CD1c-positive myeloid dendritic cell (primary cell): ENCODE measurements around the gene PDE11A.
"Not testable (repeated sequence)": the region's sequence is repeated elsewhere in the genome, so short reads cannot be mapped to it uniquely, and the experiment has no call there.

Experiments
- DNase-seq: peaks from one replicate; pipeline ENCODE4 v3.0.0-alpha.2; 2016; ENCODE audit errors: extremely low spot score

Gene PDE11A

DNA sequence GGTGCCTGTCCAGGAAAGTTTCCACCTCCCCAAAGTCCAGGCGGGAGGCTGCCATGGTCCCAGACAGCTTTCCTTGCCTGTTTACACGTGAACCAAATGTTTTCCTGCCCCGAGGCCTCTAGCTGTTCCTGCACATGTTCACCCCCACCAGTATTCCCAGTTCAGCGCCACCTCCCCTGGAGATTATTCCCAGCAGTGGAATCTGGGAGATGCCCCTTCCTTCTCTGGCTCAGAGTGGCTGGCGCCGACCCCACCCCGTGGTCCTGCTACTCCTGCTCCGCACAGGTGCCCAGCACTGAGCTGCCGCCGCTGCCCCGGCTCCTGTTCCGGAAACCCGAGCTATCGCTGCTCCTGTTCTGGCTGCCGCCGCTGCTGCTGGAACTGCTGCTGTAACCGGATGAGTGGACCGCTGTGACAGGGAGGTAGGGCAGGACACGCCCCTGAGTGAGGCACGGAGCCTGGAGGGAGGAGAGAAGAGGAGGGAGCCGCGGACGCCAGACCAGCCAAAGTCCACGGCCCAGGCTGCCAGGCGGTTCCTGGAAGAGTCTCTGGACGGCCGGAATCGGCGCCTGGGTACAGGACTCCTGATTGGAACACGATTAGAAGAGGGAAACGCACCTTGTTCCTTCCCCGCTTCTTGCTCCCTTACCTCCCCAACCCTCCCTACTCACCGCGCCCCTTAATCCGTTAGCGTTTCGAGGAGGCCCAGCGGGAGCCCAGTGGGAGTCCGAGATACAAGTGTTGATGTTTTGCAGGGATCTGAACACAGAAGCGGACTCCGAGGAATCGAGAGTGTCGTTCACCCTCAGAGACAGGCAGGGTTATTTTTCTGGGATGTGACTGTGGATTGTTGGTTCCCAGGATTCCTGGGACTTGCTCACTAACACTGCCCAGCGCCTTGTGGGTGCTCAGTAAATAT is at the start of gene PDE11A:
Gene PDE11A (minus strand): TSS at position 395 of the 919 bp plus-strand sequence. CDS start 340 bp downstream, at position 55.
- peak; percentile 17 for DNase-seq

- DNase-seq, result no peak
Measured at GRCh38 chr2:178119179-178119922, 46.8 kb upstream of the PDE11A start.

- no peak for DNase-seq
Measured at GRCh38 chr2:178117725-178118124, 45.1 kb upstream of the PDE11A start.

DNA sequence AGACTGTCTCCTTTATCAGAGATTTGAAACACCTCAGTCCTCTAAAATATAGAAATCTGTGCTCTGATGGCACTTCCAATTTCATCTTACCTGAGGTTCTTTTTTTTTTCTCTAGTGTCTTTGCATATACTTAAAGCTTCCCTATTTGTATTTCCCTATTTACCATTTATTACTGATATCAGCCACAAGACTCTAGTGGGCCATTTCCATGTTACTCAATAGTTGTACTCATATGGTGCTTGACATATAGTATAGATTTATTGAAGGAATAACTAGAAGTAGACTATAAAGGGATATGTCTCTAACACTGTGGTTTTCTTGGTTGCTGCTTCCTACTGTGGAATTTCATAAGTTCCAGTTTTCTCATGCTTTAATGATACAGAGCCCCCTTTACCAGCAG is 42.7 kb upstream of the PDE11A start:
- DNase-seq, result peak; percentile 8

DNA sequence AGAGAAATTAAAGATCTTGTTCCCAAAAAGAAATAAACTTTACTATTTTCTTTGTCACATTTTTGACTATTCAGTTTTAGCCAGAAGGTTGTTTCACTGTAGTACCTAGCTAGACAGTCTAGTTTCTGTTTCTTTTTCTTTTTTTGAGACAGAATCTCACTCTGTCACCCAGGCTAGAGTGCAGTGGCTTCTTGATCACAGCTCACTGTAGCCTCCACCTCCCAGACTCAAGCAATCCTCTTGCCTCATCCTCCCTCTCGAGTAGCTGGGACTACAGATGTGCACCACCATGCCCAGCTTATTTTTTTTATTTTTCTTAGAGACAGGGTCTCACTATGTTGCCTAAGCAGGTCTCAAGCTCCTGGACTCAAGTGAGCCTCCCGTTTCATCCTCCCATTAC is 41.9 kb upstream of the PDE11A start:
- no peak for DNase-seq

GRCh38 chr2:178112202-178113152 is 39.9 kb upstream of the PDE11A start, which contains the start of gene RBM45:
RBM45 (plus strand) TSS chr2:178112437; CDS start chr2:178112547, 110 bp downstream.
- DNase-seq, result peak; percentile 94

GRCh38 chr2:178111743-178112142 is 39.2 kb upstream of the PDE11A start:
- DNase-seq, result no peak

DNA sequence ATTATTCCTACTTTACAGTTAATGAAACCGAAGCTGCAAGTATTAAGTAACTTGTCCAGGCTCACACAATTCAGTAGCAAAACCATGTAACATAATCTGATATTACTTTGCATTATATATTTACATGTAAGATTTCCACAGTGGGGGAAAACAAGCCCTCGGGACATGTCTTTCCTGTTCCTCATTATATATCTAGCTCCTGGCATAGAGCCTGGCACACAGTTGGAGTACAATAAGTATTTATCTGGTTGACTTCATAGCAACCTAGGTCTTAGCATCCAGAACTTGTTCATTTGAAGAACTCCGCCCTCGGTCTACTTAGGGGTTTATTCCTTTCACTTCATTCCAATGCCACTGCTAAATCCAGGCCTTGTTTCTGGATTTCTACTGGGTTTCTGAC is 38.1 kb upstream of the PDE11A start:
- DNase-seq, result no peak

GRCh38 chr2:178109813-178110212 is 37.2 kb upstream of the PDE11A start:
- DNase-seq, result peak; percentile 61

DNA sequence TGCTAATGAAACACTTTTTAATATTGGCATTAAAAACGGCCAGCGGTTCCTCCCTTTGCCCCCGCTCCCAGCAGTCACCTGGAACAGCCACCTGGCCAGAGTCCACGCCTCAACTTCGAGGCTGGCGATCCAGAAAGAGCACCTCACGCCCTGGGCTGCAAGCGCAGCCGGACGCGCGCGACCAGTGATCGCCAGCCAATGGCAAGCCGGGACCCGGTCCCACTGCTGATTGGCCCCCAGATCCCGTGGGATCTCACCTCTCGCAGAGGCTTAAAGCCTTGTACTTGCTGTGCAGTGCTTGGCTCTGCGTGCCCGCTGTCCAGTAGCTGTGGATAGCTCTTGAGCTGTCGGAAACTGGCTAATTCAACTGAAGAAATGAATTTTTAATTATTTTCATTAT is 35.6 kb upstream of the PDE11A start:
- DNase-seq, result no peak

- DNase-seq, result no peak
Measured at GRCh38 chr2:178106053-178106452, 33.5 kb upstream of the PDE11A start.

- no peak for DNase-seq
Measured at GRCh38 chr2:178105566-178105965, 33.0 kb upstream of the PDE11A start.

GRCh38 chr2:178101321-178102079 is 28.9 kb upstream of the PDE11A start:
- no peak for DNase-seq

DNA sequence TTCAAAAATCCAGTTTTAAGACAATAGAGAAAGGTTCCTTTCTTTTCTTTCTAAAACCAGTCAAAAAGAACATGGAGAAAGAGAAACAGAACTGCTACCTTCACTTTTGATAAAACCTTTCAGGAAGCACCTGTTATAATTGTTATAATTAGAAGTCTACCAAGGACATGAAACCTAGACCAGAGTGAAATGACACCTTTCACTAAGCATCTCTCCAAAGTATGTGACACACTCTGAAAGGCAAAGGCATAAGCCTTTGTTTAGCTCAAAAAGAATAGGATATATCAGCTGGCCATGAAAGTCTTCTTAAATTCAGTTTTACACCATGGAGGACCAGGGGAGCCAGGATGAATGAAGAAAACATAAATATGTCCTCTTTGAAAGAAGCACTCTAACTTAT is 20.9 kb upstream of the PDE11A start:
- DNase-seq, result no peak

- no peak for DNase-seq
Measured at GRCh38 chr2:178088774-178089270, 16.2 kb upstream of the PDE11A start.

GRCh38 chr2:178084273-178084672 is 11.7 kb upstream of the PDE11A start:
- no peak for DNase-seq

DNA sequence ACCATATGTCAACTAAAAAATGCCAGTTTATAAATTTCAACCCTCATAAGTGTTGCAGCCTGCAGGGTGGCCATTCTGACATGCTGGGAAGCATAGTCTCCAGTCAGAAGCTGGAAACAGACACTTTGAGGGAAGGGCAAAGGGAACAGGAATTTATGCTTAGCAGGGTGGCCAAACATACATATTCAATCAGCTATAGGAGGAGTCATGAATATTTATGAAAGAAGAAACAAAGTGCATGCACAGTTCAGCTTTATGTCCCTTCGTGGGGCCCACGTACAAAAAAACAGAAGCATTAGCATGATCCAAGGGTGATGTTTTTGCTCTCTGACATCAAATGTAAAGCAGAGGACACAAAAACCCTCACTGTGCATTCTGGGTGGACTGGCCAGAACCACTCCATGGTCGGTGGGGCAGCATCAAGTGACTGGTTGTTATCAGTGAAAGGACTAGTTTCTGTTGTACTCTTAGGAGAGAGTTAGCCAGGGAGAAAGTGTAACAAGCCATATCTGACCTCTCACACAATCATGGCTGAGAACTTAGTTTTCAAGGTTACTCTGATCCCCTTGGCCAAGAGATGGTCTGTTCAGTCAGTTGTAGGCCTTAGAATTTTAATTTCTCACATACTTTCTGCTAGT is 9.9 kb upstream of the PDE11A start:
- no peak for DNase-seq

- not testable (repeated sequence) for DNase-seq
Measured at GRCh38 chr2:178079279-178079678, 6.7 kb upstream of the PDE11A start.

DNA sequence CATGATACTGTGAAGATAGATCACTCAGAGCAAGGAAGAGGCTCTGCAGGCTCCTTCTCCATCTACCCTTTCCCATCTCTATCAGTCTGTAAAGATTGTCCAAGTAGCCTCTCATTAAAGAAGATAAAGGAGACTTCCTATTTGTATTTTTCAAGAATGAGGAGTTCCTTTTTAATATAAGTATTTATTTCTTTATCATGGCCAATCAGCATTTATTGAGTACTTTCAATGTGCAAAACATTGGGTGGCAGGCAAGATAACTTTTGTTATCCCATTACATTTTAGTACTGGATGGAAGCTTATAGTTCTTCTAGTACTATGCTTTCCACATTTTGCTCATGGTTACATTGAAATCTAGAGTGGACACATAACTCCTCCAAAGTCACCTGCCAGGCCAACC is 3.6 kb upstream of the PDE11A start:
- no peak for DNase-seq

DNA sequence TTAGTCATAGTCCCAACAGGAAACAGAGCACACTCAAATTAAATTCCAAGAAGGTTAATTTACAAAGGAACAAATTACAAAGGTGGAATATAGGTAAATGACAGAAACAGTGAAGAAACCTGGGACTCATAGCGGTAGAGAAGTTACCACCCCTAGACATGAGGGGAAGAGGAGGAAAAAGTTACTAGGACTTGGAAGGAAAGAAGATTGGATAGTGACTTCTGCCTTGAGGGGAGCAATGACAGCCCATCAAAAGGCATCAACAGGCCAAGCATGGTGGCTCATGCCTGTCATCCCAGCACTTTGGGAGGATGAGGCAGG is 2.4 kb upstream of the PDE11A start:
- no peak for DNase-seq
